ENCODE data around the gene UTF1.

Gene UTF1

DNA sequence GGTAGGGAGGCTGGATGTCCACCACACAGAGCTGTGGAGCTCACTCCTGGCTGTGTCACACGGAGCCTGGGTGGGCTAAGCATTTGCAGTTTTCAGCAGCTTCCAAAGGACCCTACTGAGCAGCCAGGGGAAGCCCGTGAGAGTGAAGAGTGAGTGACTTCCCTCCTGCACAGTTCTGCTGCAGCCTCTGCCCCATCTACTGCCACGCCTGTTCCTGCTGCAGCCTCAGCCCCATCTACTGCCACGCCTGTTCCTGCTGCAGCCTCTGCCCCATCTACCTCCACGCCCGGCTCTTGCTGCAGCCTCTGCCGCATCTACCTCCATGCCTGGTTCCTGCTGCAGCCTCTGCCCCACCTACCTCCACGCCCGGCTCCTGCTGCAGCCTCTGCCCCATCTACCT, 34.4 kb downstream of the UTF1 start:
- TF ChIP-seq FOXP2 (optimal IDR thresholded peaks at IDR 0.05; ENCODE audit: borderline replicate concordance, extremely low read depth, extremely low read length, insufficient read depth): no peak
- TF ChIP-seq REST (IDR thresholded peaks at IDR 0.05; ENCODE audit: insufficient read depth in 1 of 2, low read depth in 2 of 2, low read length in 2 of 2): no peak

DNA sequence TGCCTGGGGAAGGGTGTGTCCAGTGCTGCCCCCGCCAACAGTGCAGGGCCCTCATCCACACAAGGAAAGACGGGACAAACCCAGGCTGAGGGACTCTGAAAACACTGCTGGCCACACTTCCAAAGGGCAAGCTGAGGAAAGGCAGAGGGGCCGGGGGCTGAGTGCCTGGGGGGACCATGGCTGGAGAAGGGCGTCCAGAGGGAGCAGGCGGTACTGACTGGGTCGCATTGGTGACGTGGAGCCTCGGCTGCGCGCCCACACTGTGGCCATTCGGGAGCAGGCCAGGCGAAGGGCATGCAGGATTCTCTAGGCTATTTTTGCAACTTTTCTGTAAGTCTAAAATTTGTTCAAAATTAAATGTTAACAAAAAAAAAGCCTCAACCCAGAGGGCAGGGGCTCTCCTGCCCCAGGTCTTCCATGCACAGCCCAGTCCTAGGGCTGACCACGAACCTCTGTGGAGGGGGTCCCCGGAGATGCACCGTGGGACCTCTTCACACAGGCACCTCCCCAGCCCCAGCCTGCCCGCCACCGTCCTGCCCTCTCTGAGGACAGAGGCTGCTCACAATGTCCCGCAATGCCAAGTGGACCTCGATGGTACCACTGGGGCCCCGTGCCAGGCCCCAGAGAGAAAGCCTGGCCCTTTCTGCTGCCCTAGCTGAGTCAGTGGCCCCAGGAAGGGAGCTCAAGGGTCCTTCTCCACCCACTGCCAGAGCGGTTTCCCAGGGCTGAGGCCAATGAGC, 36.2 kb downstream of the UTF1 start:
- TF ChIP-seq FOXP2 (optimal IDR thresholded peaks at IDR 0.05; ENCODE audit: borderline replicate concordance, extremely low read depth, extremely low read length, insufficient read depth) (no peak), SIN3A (IDR thresholded peaks at IDR 0.05; ENCODE audit: borderline replicate concordance, insufficient read depth, low read length) (no peak), TAF1 (IDR thresholded peaks at IDR 0.05; ENCODE audit: borderline replicate concordance, insufficient read depth, low read length) (no peak), POLR2AphosphoS5 (IDR thresholded peaks at IDR 0.05; ENCODE audit: low read depth, low read length) (no peak), REST (IDR thresholded peaks at IDR 0.05; ENCODE audit: insufficient read depth in 1 of 2, low read depth in 2 of 2, low read length in 2 of 2) (no peak)

- no peak for TF ChIP-seq SIN3A (IDR thresholded peaks at IDR 0.05; ENCODE audit: borderline replicate concordance, insufficient read depth, low read length)
- no peak for TF ChIP-seq TAF1 (IDR thresholded peaks at IDR 0.05; ENCODE audit: borderline replicate concordance, insufficient read depth, low read length)
- TF ChIP-seq FOXP2 (optimal IDR thresholded peaks at IDR 0.05; ENCODE audit: borderline replicate concordance, extremely low read depth, extremely low read length, insufficient read depth): no peak
- no peak for TF ChIP-seq REST (IDR thresholded peaks at IDR 0.05; ENCODE audit: insufficient read depth in 1 of 2, low read depth in 2 of 2, low read length in 2 of 2)
- no peak for TF ChIP-seq POLR2AphosphoS5 (IDR thresholded peaks at IDR 0.05; ENCODE audit: low read depth, low read length)
These were observed 37.3 kb downstream of the UTF1 start for GRCh38 chr10:133267293-133267692.

GRCh38 chr10:133267829-133268228, 37.8 kb downstream of the UTF1 start:
- TF ChIP-seq SIN3A (IDR thresholded peaks at IDR 0.05; ENCODE audit: borderline replicate concordance, insufficient read depth, low read length) (no peak), POLR2AphosphoS5 (IDR thresholded peaks at IDR 0.05; ENCODE audit: low read depth, low read length) (no peak), REST (IDR thresholded peaks at IDR 0.05; ENCODE audit: insufficient read depth in 1 of 2, low read depth in 2 of 2, low read length in 2 of 2) (no peak), TAF1 (IDR thresholded peaks at IDR 0.05; ENCODE audit: borderline replicate concordance, insufficient read depth, low read length) (no peak), FOXP2 (optimal IDR thresholded peaks at IDR 0.05; ENCODE audit: borderline replicate concordance, extremely low read depth, extremely low read length, insufficient read depth) (no peak)

DNA sequence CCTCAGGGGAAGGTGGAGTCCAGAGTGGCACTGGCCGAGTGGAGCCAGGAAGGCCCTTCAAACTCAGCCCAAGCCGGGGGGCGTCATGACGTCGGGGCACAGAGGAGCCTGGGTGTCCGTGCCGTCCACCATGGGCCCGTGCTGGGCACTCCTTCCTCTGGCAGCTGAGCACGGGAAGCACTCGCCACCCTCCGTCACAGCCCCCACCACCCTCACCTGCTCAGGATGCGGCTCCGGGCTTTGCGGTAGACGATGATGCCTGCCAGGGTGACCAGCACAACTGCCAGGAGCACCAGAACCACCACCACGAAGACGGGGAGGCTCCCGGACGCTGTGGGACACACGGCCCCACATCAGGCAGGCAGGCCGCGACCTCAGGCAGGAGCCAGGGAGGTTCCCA, 38.5 kb downstream of the UTF1 start:
- TF ChIP-seq POLR2AphosphoS5 (IDR thresholded peaks at IDR 0.05; ENCODE audit: low read depth, low read length): no peak
- TF ChIP-seq SIN3A (IDR thresholded peaks at IDR 0.05; ENCODE audit: borderline replicate concordance, insufficient read depth, low read length): no peak
- no peak for TF ChIP-seq FOXP2 (optimal IDR thresholded peaks at IDR 0.05; ENCODE audit: borderline replicate concordance, extremely low read depth, extremely low read length, insufficient read depth)
- no peak for TF ChIP-seq TAF1 (IDR thresholded peaks at IDR 0.05; ENCODE audit: borderline replicate concordance, insufficient read depth, low read length)
- TF ChIP-seq REST (IDR thresholded peaks at IDR 0.05; ENCODE audit: insufficient read depth in 1 of 2, low read depth in 2 of 2, low read length in 2 of 2): no peak
